ENCODE measurements around the gene RPAP3. TPM values are rescaled to one million over a fixed set of nuclear protein-coding genes. Genes with fewer than 3 reads are reported as not detected.

The RPAP3 gene
- total and polyA plus RNA-seq, 5 donors from 2014 or later: 31.5 to 40.2 (median 33.0) TPM

- H3K27me3 Mint-ChIP-seq: no peaks in the 10 kb centered on the region
- H3K4me1 Mint-ChIP-seq: peaks cover 0 to 4% (median 0%) of the 10 kb centered on the region in 4 donors
- no peaks in the 10 kb centered on the region for H3K9me3 ChIP-seq (ENCODE audit: control insufficient read depth in 2 of 2, low read length in 2 of 2)
- H3K27ac ChIP-seq (ENCODE audit: insufficient read depth, low read length, poor library complexity, severe bottlenecking): no peak within 1 kb of the TSS
- H3K27ac Mint-ChIP-seq: peak within 1 kb of the TSS in 1 of 3 donors; percentile 44
- DNase-seq (no peak), ATAC-seq (ENCODE audit: low read depth in 2 of 2) (no peak)
- H3K4me3 ChIP-seq (ENCODE audit: low read depth, low read length): no peak within 1 kb of the TSS
- no peaks in the 10 kb centered on the region for H3K9me3 Mint-ChIP-seq
- H3K4me1 ChIP-seq (ENCODE audit: control insufficient read depth, insufficient read depth, low read length, poor library complexity, severe bottlenecking): no peaks in the 10 kb centered on the region
- H3K4me3 Mint-ChIP-seq: no peak within 1 kb of the TSS
- H3K27me3 ChIP-seq (ENCODE audit: control insufficient read depth, insufficient read depth, low read length): no peaks in the 10 kb centered on the region
- H3K36me3 Mint-ChIP-seq: peaks cover 38% of the 10 kb centered on the region
- peaks cover 4% of the 10 kb centered on the region for H3K36me3 ChIP-seq (ENCODE audit: control insufficient read depth, insufficient read depth, low read length)
These were observed 19.4 kb upstream of the RPAP3 start, which contains the start of gene ENDOU for GRCh38 chr12:47725091-47725772. TSS of gene ENDOU (minus strand) at chr12:47725490. CDS start at chr12:47725413, 77 bp downstream.

- H3K4me3 ChIP-seq (ENCODE audit: low read depth, low read length): no peak overlapping the region
- H3K36me3 ChIP-seq (ENCODE audit: control insufficient read depth, insufficient read depth, low read length): peaks cover 4% of the 10 kb centered on the region
- DNase-seq (no peak), ATAC-seq (ENCODE audit: low read depth in 2 of 2) (no peak)
- Mint-ChIP-seq H3K4me3 (no peak overlapping the region), H3K36me3 (peaks cover 31% of the 10 kb centered on the region), H3K9me3 (no peaks in the 10 kb centered on the region), H3K4me1 (peaks cover 0 to 5% (median under 1%) of the 10 kb centered on the region in 4 donors), H3K27ac (no peak overlapping the region), H3K27me3 (no peaks in the 10 kb centered on the region)
- no peaks in the 10 kb centered on the region for H3K27me3 ChIP-seq (ENCODE audit: control insufficient read depth, insufficient read depth, low read length)
- no peak overlapping the region for H3K27ac ChIP-seq (ENCODE audit: insufficient read depth, low read length, poor library complexity, severe bottlenecking)
- no peaks in the 10 kb centered on the region for H3K4me1 ChIP-seq (ENCODE audit: control insufficient read depth, insufficient read depth, low read length, poor library complexity, severe bottlenecking)
- no peaks in the 10 kb centered on the region for H3K9me3 ChIP-seq (ENCODE audit: control insufficient read depth in 2 of 2, low read length in 2 of 2)
These were observed 17.3 kb upstream of the RPAP3 start for GRCh38 chr12:47722941-47723631.

DNA sequence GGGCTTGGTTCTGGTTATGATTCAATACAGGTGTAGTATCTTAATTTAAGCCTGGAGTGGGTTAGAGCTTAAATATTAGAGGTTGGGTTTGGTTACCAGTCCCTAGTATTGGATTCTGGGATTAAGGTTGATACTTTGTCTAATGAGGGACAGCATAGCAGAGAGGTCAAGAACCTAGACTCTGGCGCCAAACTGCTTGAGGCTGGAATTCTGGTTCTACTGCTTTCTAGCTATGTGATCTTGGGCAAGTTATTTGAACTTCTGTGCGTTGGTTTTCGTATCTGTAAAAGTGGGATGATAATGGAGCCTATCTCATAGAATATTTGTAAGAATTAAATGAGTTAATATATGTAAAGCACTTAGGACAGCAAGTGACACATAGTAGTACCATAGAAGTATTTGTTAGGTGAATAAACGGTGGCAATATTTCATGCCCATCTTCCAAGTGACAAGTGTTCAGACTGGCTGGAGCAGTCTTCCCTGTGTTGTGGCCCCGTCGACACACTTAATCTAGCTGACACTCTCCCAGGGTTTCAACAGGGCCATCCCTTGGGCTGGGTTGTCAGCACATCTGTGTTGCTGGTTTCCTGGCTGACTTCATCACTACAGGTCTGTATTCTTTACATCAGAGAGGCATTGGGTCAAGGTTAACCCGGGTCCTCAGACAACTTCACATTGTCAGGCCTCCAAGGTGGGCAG is 16.5 kb upstream of the RPAP3 start:
- Histone ChIP-seq H3K36me3 (ENCODE audit: control insufficient read depth, insufficient read depth, low read length) (peaks cover 4% of the 10 kb centered on the region), H3K4me3 (ENCODE audit: low read depth, low read length) (no peak overlapping the region), H3K27me3 (ENCODE audit: control insufficient read depth, insufficient read depth, low read length) (no peaks in the 10 kb centered on the region), H3K4me1 (ENCODE audit: control insufficient read depth, insufficient read depth, low read length, poor library complexity, severe bottlenecking) (no peaks in the 10 kb centered on the region), H3K27ac (ENCODE audit: insufficient read depth, low read length, poor library complexity, severe bottlenecking) (no peak overlapping the region), H3K9me3 (ENCODE audit: control insufficient read depth in 2 of 2, low read length in 2 of 2) (no peaks in the 10 kb centered on the region)
- ATAC-seq (ENCODE audit: low read depth in 2 of 2) (no peak), DNase-seq (no peak)
- H3K36me3 Mint-ChIP-seq: peaks cover 26% of the 10 kb centered on the region
- peak overlapping the region in 1 of 4 donors; percentile 76 for H3K4me3 Mint-ChIP-seq
- no peaks in the 10 kb centered on the region for H3K9me3 Mint-ChIP-seq
- no peaks in the 10 kb centered on the region for H3K27me3 Mint-ChIP-seq
- H3K4me1 Mint-ChIP-seq: peaks cover 0 to 9% (median 4%) of the 10 kb centered on the region in 4 donors
- H3K27ac Mint-ChIP-seq: no peak overlapping the region

- H3K27ac Mint-ChIP-seq: no peak overlapping the region
- Histone ChIP-seq H3K27me3 (ENCODE audit: control insufficient read depth, insufficient read depth, low read length) (no peaks in the 10 kb centered on the region), H3K9me3 (ENCODE audit: control insufficient read depth in 2 of 2, low read length in 2 of 2) (no peaks in the 10 kb centered on the region), H3K27ac (ENCODE audit: insufficient read depth, low read length, poor library complexity, severe bottlenecking) (no peak overlapping the region), H3K4me3 (ENCODE audit: low read depth, low read length) (no peak overlapping the region), H3K4me1 (ENCODE audit: control insufficient read depth, insufficient read depth, low read length, poor library complexity, severe bottlenecking) (no peaks in the 10 kb centered on the region), H3K36me3 (ENCODE audit: control insufficient read depth, insufficient read depth, low read length) (peaks cover 4% of the 10 kb centered on the region)
- peaks cover 26% of the 10 kb centered on the region for H3K36me3 Mint-ChIP-seq
- DNase-seq (no peak), ATAC-seq (ENCODE audit: low read depth in 2 of 2) (no peak)
- no peak overlapping the region for H3K4me3 Mint-ChIP-seq
- no peaks in the 10 kb centered on the region for H3K9me3 Mint-ChIP-seq
- H3K4me1 Mint-ChIP-seq: peaks cover 0 to 11% (median 4%) of the 10 kb centered on the region in 4 donors
- H3K27me3 Mint-ChIP-seq: no peaks in the 10 kb centered on the region
These were observed 15.7 kb upstream of the RPAP3 start for GRCh38 chr12:47721431-47721973.

DNA sequence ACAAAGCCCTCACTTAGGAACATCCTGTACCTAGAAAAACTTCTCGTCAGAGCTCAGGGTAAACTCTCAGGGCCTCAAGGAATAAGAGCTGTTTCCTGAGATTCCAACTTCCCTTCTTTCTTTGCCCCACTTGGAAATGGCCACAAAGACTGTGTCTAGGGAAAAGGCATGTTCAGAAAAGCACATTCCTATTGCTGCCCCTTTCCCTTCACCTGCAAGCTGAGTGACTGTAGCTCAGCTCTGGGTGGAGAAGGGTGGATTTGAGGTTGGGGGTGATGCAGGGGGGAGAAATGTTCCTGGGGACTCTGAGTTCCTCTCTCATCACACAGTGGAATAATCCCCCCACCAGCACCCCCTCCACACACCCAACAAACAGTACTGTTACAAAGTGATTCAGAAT is 12.7 kb upstream of the RPAP3 start:
- Mint-ChIP-seq H3K27me3 (no peaks in the 10 kb centered on the region), H3K4me1 (peaks cover 5 to 20% (median 10%) of the 10 kb centered on the region in 4 donors), H3K27ac (peak overlapping the region in 1 of 3 donors; percentile 85), H3K36me3 (peaks cover 12% of the 10 kb centered on the region), H3K9me3 (no peaks in the 10 kb centered on the region), H3K4me3 (no peak overlapping the region)
- Histone ChIP-seq H3K4me3 (ENCODE audit: low read depth, low read length) (no peak overlapping the region), H3K36me3 (ENCODE audit: control insufficient read depth, insufficient read depth, low read length) (peaks cover 4% of the 10 kb centered on the region), H3K9me3 (ENCODE audit: control insufficient read depth in 2 of 2, low read length in 2 of 2) (no peaks in the 10 kb centered on the region), H3K27me3 (ENCODE audit: control insufficient read depth, insufficient read depth, low read length) (no peaks in the 10 kb centered on the region), H3K27ac (ENCODE audit: insufficient read depth, low read length, poor library complexity, severe bottlenecking) (no peak overlapping the region), H3K4me1 (ENCODE audit: control insufficient read depth, insufficient read depth, low read length, poor library complexity, severe bottlenecking) (peaks cover 4% of the 10 kb centered on the region)
- DNase-seq (no peak), ATAC-seq (ENCODE audit: low read depth in 2 of 2) (no peak)

GRCh38 chr12:47717443-47718193 is 11.8 kb upstream of the RPAP3 start:
- peaks cover 4% of the 10 kb centered on the region for H3K36me3 ChIP-seq (ENCODE audit: control insufficient read depth, insufficient read depth, low read length)
- no peak overlapping the region for H3K27ac ChIP-seq (ENCODE audit: insufficient read depth, low read length, poor library complexity, severe bottlenecking)
- H3K27me3 ChIP-seq (ENCODE audit: control insufficient read depth, insufficient read depth, low read length): no peaks in the 10 kb centered on the region
- peaks cover 4% of the 10 kb centered on the region for H3K4me1 ChIP-seq (ENCODE audit: control insufficient read depth, insufficient read depth, low read length, poor library complexity, severe bottlenecking)
- no peaks in the 10 kb centered on the region for H3K9me3 Mint-ChIP-seq
- no peaks in the 10 kb centered on the region for H3K27me3 Mint-ChIP-seq
- peaks cover 8% of the 10 kb centered on the region for H3K36me3 Mint-ChIP-seq
- H3K27ac Mint-ChIP-seq: peak overlapping the region; percentile 78 to 90 (median 85)
- DNase-seq (peak in 2 of 3 donors; percentile 44 to 63), ATAC-seq (ENCODE audit: low read depth in 2 of 2) (peak in 1 of 2 donors; percentile 63)
- peak overlapping the region in 1 of 4 donors; percentile 29 for H3K4me3 Mint-ChIP-seq
- peaks cover 5 to 20% (median 10%) of the 10 kb centered on the region in 4 donors for H3K4me1 Mint-ChIP-seq
- H3K4me3 ChIP-seq (ENCODE audit: low read depth, low read length): no peak overlapping the region
- H3K9me3 ChIP-seq (ENCODE audit: control insufficient read depth in 2 of 2, low read length in 2 of 2): no peaks in the 10 kb centered on the region

DNA sequence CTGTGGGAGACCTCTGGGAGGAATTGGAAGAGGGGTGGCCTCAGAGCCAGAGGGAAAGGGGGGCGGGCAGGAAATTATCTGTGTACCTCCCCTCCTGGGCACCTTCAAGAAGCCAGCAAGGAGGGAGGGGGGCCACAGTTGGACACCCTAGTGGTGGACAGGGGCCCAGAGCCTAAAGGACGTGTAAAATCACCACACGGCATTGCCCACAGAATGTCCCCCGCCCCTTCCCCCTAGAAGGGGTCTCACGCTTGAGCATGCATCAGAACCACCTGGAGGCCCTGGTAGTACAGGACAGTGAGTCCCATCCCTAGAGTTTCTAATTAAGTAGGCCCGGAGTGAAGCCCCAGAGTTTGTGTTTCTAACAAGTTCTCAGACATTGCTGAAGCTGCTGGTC is 11.2 kb upstream of the RPAP3 start:
- ATAC-seq (ENCODE audit: low read depth in 2 of 2) (no peak), DNase-seq (no peak)
- no peaks in the 10 kb centered on the region for H3K9me3 Mint-ChIP-seq
- Histone ChIP-seq H3K4me1 (ENCODE audit: control insufficient read depth, insufficient read depth, low read length, poor library complexity, severe bottlenecking) (peaks cover 4% of the 10 kb centered on the region), H3K27me3 (ENCODE audit: control insufficient read depth, insufficient read depth, low read length) (no peaks in the 10 kb centered on the region), H3K4me3 (ENCODE audit: low read depth, low read length) (no peak overlapping the region), H3K27ac (ENCODE audit: insufficient read depth, low read length, poor library complexity, severe bottlenecking) (no peak overlapping the region), H3K9me3 (ENCODE audit: control insufficient read depth in 2 of 2, low read length in 2 of 2) (no peaks in the 10 kb centered on the region), H3K36me3 (ENCODE audit: control insufficient read depth, insufficient read depth, low read length) (peaks cover 4% of the 10 kb centered on the region)
- H3K36me3 Mint-ChIP-seq: peaks cover 8% of the 10 kb centered on the region
- H3K27me3 Mint-ChIP-seq: no peaks in the 10 kb centered on the region
- H3K4me1 Mint-ChIP-seq: peaks cover 5 to 20% (median 10%) of the 10 kb centered on the region in 4 donors
- H3K4me3 Mint-ChIP-seq: peak overlapping the region in 1 of 4 donors; percentile 21
- H3K27ac Mint-ChIP-seq: peak overlapping the region in 1 of 3 donors; percentile 85
